GM12873 (cell line): Measurements from ENCODE around the gene ROR1.

Experiments used
- CTCF ChIP-seq: IDR thresholded peaks from 2 replicates; pipeline ENCODE4 v1.5.1; 2012; ENCODE audit warnings: low read depth, mild to moderate bottlenecking, moderate library complexity, low read length, control low read depth; ENCODE audit not compliant: insufficient read depth; ENCODE audit errors: missing control alignments

The ROR1 gene

GRCh38 chr1:63836374-63836773, 62.6 kb downstream of the ROR1 start:
- TF ChIP-seq CTCF, result no peak

GRCh38 chr1:63836830-63837229, 63.0 kb downstream of the ROR1 start:
- no peak for TF ChIP-seq CTCF

GRCh38 chr1:63843010-63843409, 69.2 kb downstream of the ROR1 start:
- no peak for TF ChIP-seq CTCF

GRCh38 chr1:63843884-63844283, 70.1 kb downstream of the ROR1 start:
- TF ChIP-seq CTCF, result no peak

- TF ChIP-seq CTCF, result no peak
Measured at GRCh38 chr1:63845346-63845745, 71.5 kb downstream of the ROR1 start.

- no peak for TF ChIP-seq CTCF
Measured at GRCh38 chr1:63847308-63847910, 73.6 kb downstream of the ROR1 start.

GRCh38 chr1:63848733-63849132, 74.9 kb downstream of the ROR1 start:
- no peak for TF ChIP-seq CTCF
